Neural progenitor cell (in vitro differentiated cells): ENCODE measurements around the gene LARP1. TPM values are rescaled to one million over a fixed set of nuclear protein-coding genes. Genes with fewer than 3 reads are reported as not detected.

Experiments used
- DNase-seq: peaks from one replicate; pipeline ENCODE4 v3.0.0-alpha.2; 2016; ENCODE audit warnings: low spot score
- H2AFZ ChIP-seq: fragments of 200-600 bp; sonication (generic); replicated peaks from 2 replicates; pipeline ENCODE4 v1.6.1; 2016; ENCODE audit warnings: antibody characterized with exemption
- H3F3A ChIP-seq: fragments of 200-600 bp; sonication (generic); 2 replicates; pipeline ENCODE4 v1.6.1; 2016; ENCODE audit warnings: antibody characterized with exemption, low read depth
- H3K27ac ChIP-seq: fragments of 200-600 bp; sonication (generic); 2 replicates; pipeline ENCODE4 v1.5.1; 2016; ENCODE audit warnings: mild to moderate bottlenecking
- H3K27me3 ChIP-seq: fragments of 200-600 bp; sonication (generic); 2 replicates; pipeline ENCODE4 v1.6.1; 2016; ENCODE audit warnings: mild to moderate bottlenecking, moderate library complexity
- H3K36me3 ChIP-seq: fragments of 200-600 bp; sonication (generic); 2 replicates; pipeline ENCODE4 v1.5.1; 2016
- H3K4me1 ChIP-seq: fragments of 200-600 bp; sonication (generic); 2 replicates; pipeline ENCODE4 v1.6.1; 2016; ENCODE audit warnings: mixed run types
- H3K4me2 ChIP-seq: fragments of 200-600 bp; sonication (generic); 2 replicates; pipeline ENCODE4 v1.6.1; 2016
- H3K4me3 ChIP-seq: fragments of 200-600 bp; sonication (generic); 2 replicates; pipeline ENCODE4 v1.5.1; 2016
- H3K79me2 ChIP-seq: fragments of 200-600 bp; sonication (generic); 2 replicates; pipeline ENCODE4 v1.6.1; 2016; ENCODE audit warnings: low read depth
- H3K9ac ChIP-seq: fragments of 200-600 bp; sonication (generic); 2 replicates; pipeline ENCODE4 v1.6.1; 2016
- H3K9me3 ChIP-seq: fragments of 200-600 bp; sonication (generic); 2 replicates; pipeline ENCODE4 v1.5.1; 2016; ENCODE audit warnings: low read depth
- H4K20me1 ChIP-seq: fragments of 200-600 bp; sonication (generic); 2 replicates; pipeline ENCODE4 v1.6.1; 2016; ENCODE audit warnings: low read depth
- H3K27ac Mint-ChIP-seq: 3 replicates; pipeline ENCODE4 v1.8.0; 2021; ENCODE audit warnings: mixed read lengths
- H3K27me3 Mint-ChIP-seq: 2 replicates; pipeline ENCODE4 v1.8.0; 2022; ENCODE audit warnings: low read depth, mild to moderate bottlenecking, inconsistent platforms, moderate library complexity, mixed read lengths; ENCODE audit not compliant: insufficient read depth
- H3K36me3 Mint-ChIP-seq: 3 replicates; pipeline ENCODE4 v1.8.0; 2021; ENCODE audit warnings: mixed read lengths
- H3K4me1 Mint-ChIP-seq: 3 replicates; pipeline ENCODE4 v1.8.0; 2021; ENCODE audit warnings: mixed read lengths
- H3K4me3 Mint-ChIP-seq: 3 replicates; pipeline ENCODE4 v1.8.0; 2021; ENCODE audit warnings: mild to moderate bottlenecking, moderate library complexity, mixed read lengths
- H3K9me3 Mint-ChIP-seq: 3 replicates; pipeline ENCODE4 v1.8.0; 2020; ENCODE audit warnings: mixed read lengths
- CTCF ChIP-seq: fragments of 200-600 bp; sonication (generic); IDR thresholded peaks from 2 replicates; pipeline ENCODE4 v1.5.1; 2017; ENCODE audit warnings: antibody characterized with exemption, mild to moderate bottlenecking
- EZH2 ChIP-seq: fragments of 200-600 bp; sonication (generic); IDR thresholded peaks from 2 replicates; pipeline ENCODE4 v1.6.1; 2017; ENCODE audit warnings: antibody characterized with exemption, mild to moderate bottlenecking, moderate library complexity
- EZH2phosphoT487 ChIP-seq: fragments of 200-600 bp; sonication (generic); IDR thresholded peaks from 2 replicates; pipeline ENCODE4 v1.6.1; 2017; ENCODE audit warnings: antibody characterized with exemption
- total RNA-seq: library from RNA; depleted of rRNA; stranded (reverse); fragments of >200 nt; gene quantifications from 2 replicates; pipeline ENCODE4 v1.2.3, GENCODE V29; 2015; ENCODE audit warnings: low replicate concordance

Gene LARP1
- total RNA-seq, 1 donor from 2014 or later: 53.8 TPM

- Mint-ChIP-seq H3K27me3 (peaks cover 3% of the 10 kb centered on the region), H3K4me3 (peak overlapping the region; percentile 89), H3K9me3 (no peaks in the 10 kb centered on the region), H3K4me1 (peaks cover 31% of the 10 kb centered on the region), H3K27ac (peak overlapping the region; percentile 36), H3K36me3 (peaks cover 15% of the 10 kb centered on the region)
- Histone ChIP-seq H3K79me2 (peaks cover 58% of the 10 kb centered on the region), H3K9ac (peak overlapping the region; percentile 85), H3K27ac (no peak overlapping the region), H3K36me3 (no peaks in the 10 kb centered on the region), H4K20me1 (peaks cover 24% of the 10 kb centered on the region), H2AFZ (peak overlapping the region; percentile 93), H3K27me3 (no peaks in the 10 kb centered on the region), H3F3A (peaks cover 23% of the 10 kb centered on the region), H3K4me3 (peak overlapping the region; percentile 67), H3K4me2 (peak overlapping the region; percentile 88), H3K4me1 (peaks cover 10% of the 10 kb centered on the region), H3K9me3 (no peaks in the 10 kb centered on the region)
- TF ChIP-seq EZH2phosphoT487: no peak
- TF ChIP-seq CTCF: no peak
- no peak for TF ChIP-seq EZH2
- DNase-seq: no peak
Observed at GRCh38 chr5:154858972-154859871, 104.0 kb downstream of the LARP1 start.

- Mint-ChIP-seq H3K9me3 (no peaks in the 10 kb centered on the region), H3K27ac (no peak overlapping the region), H3K36me3 (peaks cover 18% of the 10 kb centered on the region), H3K27me3 (peaks cover 3% of the 10 kb centered on the region), H3K4me1 (peaks cover 31% of the 10 kb centered on the region), H3K4me3 (peak overlapping the region; percentile 89)
- H2AFZ ChIP-seq: no peak overlapping the region
- peaks cover 67% of the 10 kb centered on the region for H3K79me2 ChIP-seq
- no peak overlapping the region for H3K27ac ChIP-seq
- peak; percentile 25 for DNase-seq
- peaks cover 10% of the 10 kb centered on the region for H3K4me1 ChIP-seq
- H3K36me3 ChIP-seq: peaks cover under 1% of the 10 kb centered on the region
- TF ChIP-seq EZH2phosphoT487: no peak
- TF ChIP-seq CTCF: no peak
- TF ChIP-seq EZH2: no peak
- H3F3A ChIP-seq: peaks cover 23% of the 10 kb centered on the region
- H3K4me3 ChIP-seq: peak overlapping the region; percentile 67
- H3K4me2 ChIP-seq: peak overlapping the region; percentile 88
- H4K20me1 ChIP-seq: peaks cover 24% of the 10 kb centered on the region
- no peaks in the 10 kb centered on the region for H3K9me3 ChIP-seq
- H3K9ac ChIP-seq: peak overlapping the region; percentile 85
- no peaks in the 10 kb centered on the region for H3K27me3 ChIP-seq
Observed at GRCh38 chr5:154860123-154860522, 104.9 kb downstream of the LARP1 start.

GRCh38 chr5:154860765-154861164 lies 105.6 kb downstream of the LARP1 start:
- Mint-ChIP-seq H3K27ac (no peak overlapping the region), H3K4me1 (peaks cover 31% of the 10 kb centered on the region), H3K4me3 (no peak overlapping the region), H3K9me3 (no peaks in the 10 kb centered on the region), H3K27me3 (peaks cover 3% of the 10 kb centered on the region), H3K36me3 (peaks cover 23% of the 10 kb centered on the region)
- Histone ChIP-seq H3K79me2 (peaks cover 73% of the 10 kb centered on the region), H4K20me1 (peaks cover 24% of the 10 kb centered on the region), H3K9ac (no peak overlapping the region), H3F3A (peaks cover 23% of the 10 kb centered on the region), H3K27ac (no peak overlapping the region), H3K27me3 (no peaks in the 10 kb centered on the region), H3K4me1 (peaks cover 10% of the 10 kb centered on the region), H3K36me3 (peaks cover 7% of the 10 kb centered on the region), H2AFZ (no peak overlapping the region), H3K9me3 (no peaks in the 10 kb centered on the region), H3K4me2 (peak overlapping the region; percentile 88), H3K4me3 (peak overlapping the region; percentile 67)
- TF ChIP-seq EZH2phosphoT487 (no peak), EZH2 (no peak), CTCF (no peak)
- no peak for DNase-seq
